ENCODE results near the gene ZNF117.

The ZNF117 gene

DNA sequence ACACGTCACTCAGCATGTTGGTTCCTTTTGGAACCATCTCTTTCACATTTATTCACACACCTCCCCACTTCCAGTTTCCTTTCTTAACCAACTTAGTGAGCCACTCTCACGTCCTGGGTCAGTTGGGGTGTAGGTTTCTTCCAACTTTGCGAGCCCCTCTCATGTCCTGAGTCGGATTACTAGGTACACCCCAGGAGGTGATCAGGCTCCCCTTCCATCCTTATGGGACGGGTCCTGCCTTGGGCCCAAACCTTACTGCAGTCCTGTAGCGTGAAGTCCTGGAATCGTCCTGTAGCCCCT, 8.0 kb upstream of the ZNF117 start:
- no peaks in the 10 kb centered on the region for H3K9me3 ChIP-seq
- H3K36me3 ChIP-seq: no peaks in the 10 kb centered on the region
- TF ChIP-seq, protein P1, sequence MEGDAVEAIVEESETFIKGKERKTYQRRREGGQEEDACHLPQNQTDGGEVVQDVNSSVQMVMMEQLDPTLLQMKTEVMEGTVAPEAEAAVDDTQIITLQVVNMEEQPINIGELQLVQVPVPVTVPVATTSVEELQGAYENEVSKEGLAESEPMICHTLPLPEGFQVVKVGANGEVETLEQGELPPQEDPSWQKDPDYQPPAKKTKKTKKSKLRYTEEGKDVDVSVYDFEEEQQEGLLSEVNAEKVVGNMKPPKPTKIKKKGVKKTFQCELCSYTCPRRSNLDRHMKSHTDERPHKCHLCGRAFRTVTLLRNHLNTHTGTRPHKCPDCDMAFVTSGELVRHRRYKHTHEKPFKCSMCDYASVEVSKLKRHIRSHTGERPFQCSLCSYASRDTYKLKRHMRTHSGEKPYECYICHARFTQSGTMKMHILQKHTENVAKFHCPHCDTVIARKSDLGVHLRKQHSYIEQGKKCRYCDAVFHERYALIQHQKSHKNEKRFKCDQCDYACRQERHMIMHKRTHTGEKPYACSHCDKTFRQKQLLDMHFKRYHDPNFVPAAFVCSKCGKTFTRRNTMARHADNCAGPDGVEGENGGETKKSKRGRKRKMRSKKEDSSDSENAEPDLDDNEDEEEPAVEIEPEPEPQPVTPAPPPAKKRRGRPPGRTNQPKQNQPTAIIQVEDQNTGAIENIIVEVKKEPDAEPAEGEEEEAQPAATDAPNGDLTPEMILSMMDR (IDR thresholded peaks at IDR 0.05; ENCODE audit: low read depth, low read length): no peak
- DNase-seq: no peak
- H3K4me3 ChIP-seq (ENCODE audit: low read depth, low read length): no peak overlapping the region
- no peaks in the 10 kb centered on the region for H3K27me3 ChIP-seq
- H3K4me1 ChIP-seq: no peaks in the 10 kb centered on the region

- TF ChIP-seq, protein P1 (IDR thresholded peaks at IDR 0.05; ENCODE audit: low read depth, low read length): no peak
- DNase-seq: no peak
- H3K9me3 ChIP-seq: no peaks in the 10 kb centered on the region
- no peak overlapping the region for H3K4me3 ChIP-seq (ENCODE audit: low read depth, low read length)
- no peaks in the 10 kb centered on the region for H3K27me3 ChIP-seq
- H3K36me3 ChIP-seq: no peaks in the 10 kb centered on the region
- H3K4me1 ChIP-seq: no peaks in the 10 kb centered on the region
Observed at GRCh38 chr7:64997927-64998391, 7.1 kb upstream of the ZNF117 start.

GRCh38 chr7:64997164-64997908, 6.5 kb upstream of the ZNF117 start:
- no peaks in the 10 kb centered on the region for H3K4me1 ChIP-seq
- no peak for DNase-seq
- no peak overlapping the region for H3K4me3 ChIP-seq (ENCODE audit: low read depth, low read length)
- H3K27me3 ChIP-seq: no peaks in the 10 kb centered on the region
- no peaks in the 10 kb centered on the region for H3K36me3 ChIP-seq
- TF ChIP-seq, protein P1 (IDR thresholded peaks at IDR 0.05; ENCODE audit: low read depth, low read length): no peak
- H3K9me3 ChIP-seq: no peaks in the 10 kb centered on the region

GRCh38 chr7:64996305-64996704, 5.5 kb upstream of the ZNF117 start:
- Histone ChIP-seq H3K4me3 (ENCODE audit: low read depth, low read length) (no peak overlapping the region), H3K9me3 (no peaks in the 10 kb centered on the region), H3K36me3 (no peaks in the 10 kb centered on the region), H3K27me3 (no peaks in the 10 kb centered on the region), H3K4me1 (no peaks in the 10 kb centered on the region)
- no peak for DNase-seq
- TF ChIP-seq, protein P1 (IDR thresholded peaks at IDR 0.05; ENCODE audit: low read depth, low read length): no peak

- Histone ChIP-seq H3K4me3 (ENCODE audit: low read depth, low read length) (no peak overlapping the region), H3K4me1 (no peaks in the 10 kb centered on the region), H3K9me3 (no peaks in the 10 kb centered on the region), H3K36me3 (no peaks in the 10 kb centered on the region), H3K27me3 (no peaks in the 10 kb centered on the region)
- no peak for DNase-seq
- TF ChIP-seq, protein P1 (IDR thresholded peaks at IDR 0.05; ENCODE audit: low read depth, low read length): no peak
Observed at GRCh38 chr7:64993901-64994300, 3.1 kb upstream of the ZNF117 start.

- Histone ChIP-seq H3K4me1 (no peaks in the 10 kb centered on the region), H3K36me3 (no peaks in the 10 kb centered on the region), H3K9me3 (no peaks in the 10 kb centered on the region), H3K4me3 (ENCODE audit: low read depth, low read length) (no peak overlapping the region), H3K27me3 (no peaks in the 10 kb centered on the region)
- TF ChIP-seq, protein P1 (IDR thresholded peaks at IDR 0.05; ENCODE audit: low read depth, low read length): no peak
- no peak for DNase-seq
Observed at GRCh38 chr7:64992971-64993370, 2.1 kb upstream of the ZNF117 start.

Data from BE2C (cell line).